Large intestine (tissue), 3 donors: ENCODE measurements around the gene RSKR. TPM values are rescaled to one million over a fixed set of nuclear protein-coding genes. Genes with fewer than 3 reads are reported as not detected.
"Not testable (repeated sequence)": the region's sequence is repeated elsewhere in the genome, so short reads cannot be mapped to it uniquely, and the experiment has no call there.

Experiments used
- DNase-seq, 2 donors: peaks; one replicate each; pipeline versions ENCODE4 v3.0.0 to v3.0.0-alpha.2; 2013
- H3K27ac ChIP-seq: one replicate; pipeline ENCODE4 v1.5.1; 2013; ENCODE audit warnings: low read length
- H3K27me3 ChIP-seq: 2 replicates; pipeline ENCODE4 v1.6.1; 2013; ENCODE audit warnings: low read length; ENCODE audit not compliant: control insufficient read depth, insufficient read depth
- H3K36me3 ChIP-seq: 2 replicates; pipeline ENCODE4 v1.6.1; 2013; ENCODE audit warnings: low read length; ENCODE audit not compliant: control insufficient read depth, insufficient read depth
- H3K4me1 ChIP-seq: one replicate; pipeline ENCODE4 v1.6.1; 2013; ENCODE audit warnings: low read length; ENCODE audit not compliant: control insufficient read depth, insufficient read depth
- H3K4me3 ChIP-seq: one replicate; pipeline ENCODE4 v1.5.1; 2013; ENCODE audit warnings: low read length
- H3K9me3 ChIP-seq: one replicate; pipeline ENCODE4 v1.6.1; 2013; ENCODE audit warnings: mild to moderate bottlenecking, low read depth, low read length, moderate library complexity; ENCODE audit not compliant: control insufficient read depth
- WGBS: methylation state at CpG from one replicate; pipeline ENCODE4 v1.1.5; 2013; ENCODE audit warnings: low lambda C conversion rate; ENCODE audit not compliant: insufficient coverage; 5-methylcytosine and 5-hydroxymethylcytosine counted together
- polyA plus RNA-seq: library from polyadenylated mRNA; unstranded; fragments of 120-200 nt; gene quantifications from one replicate; pipeline ENCODE4 v1.2.1, GENCODE V29; 2013

The RSKR gene
- polyA plus RNA-seq, 1 donor: 15.2 TPM

- Histone ChIP-seq H3K27me3 (no peaks in the 10 kb centered on the region), H3K27ac (no peak overlapping the region), H3K4me1 (peaks cover 3% of the 10 kb centered on the region), H3K36me3 (peaks cover 44% of the 10 kb centered on the region), H3K4me3 (no peak overlapping the region), H3K9me3 (no peaks in the 10 kb centered on the region)
- DNase-seq: no peak
- WGBS: no CpG with 5 or more reads among the region's 8 CpGs
Measured at GRCh38 chr17:28578246-28579195, 35.5 kb downstream of the RSKR start.

- Histone ChIP-seq H3K4me1 (peaks cover 12% of the 10 kb centered on the region), H3K36me3 (peaks cover 33% of the 10 kb centered on the region), H3K9me3 (no peaks in the 10 kb centered on the region), H3K27ac (no peak overlapping the region), H3K27me3 (no peaks in the 10 kb centered on the region), H3K4me3 (no peak overlapping the region)
- WGBS: no CpG with 5 or more reads among the region's 3 CpGs
- no peak for DNase-seq
Measured at GRCh38 chr17:28577466-28577824, 36.5 kb downstream of the RSKR start.

DNA sequence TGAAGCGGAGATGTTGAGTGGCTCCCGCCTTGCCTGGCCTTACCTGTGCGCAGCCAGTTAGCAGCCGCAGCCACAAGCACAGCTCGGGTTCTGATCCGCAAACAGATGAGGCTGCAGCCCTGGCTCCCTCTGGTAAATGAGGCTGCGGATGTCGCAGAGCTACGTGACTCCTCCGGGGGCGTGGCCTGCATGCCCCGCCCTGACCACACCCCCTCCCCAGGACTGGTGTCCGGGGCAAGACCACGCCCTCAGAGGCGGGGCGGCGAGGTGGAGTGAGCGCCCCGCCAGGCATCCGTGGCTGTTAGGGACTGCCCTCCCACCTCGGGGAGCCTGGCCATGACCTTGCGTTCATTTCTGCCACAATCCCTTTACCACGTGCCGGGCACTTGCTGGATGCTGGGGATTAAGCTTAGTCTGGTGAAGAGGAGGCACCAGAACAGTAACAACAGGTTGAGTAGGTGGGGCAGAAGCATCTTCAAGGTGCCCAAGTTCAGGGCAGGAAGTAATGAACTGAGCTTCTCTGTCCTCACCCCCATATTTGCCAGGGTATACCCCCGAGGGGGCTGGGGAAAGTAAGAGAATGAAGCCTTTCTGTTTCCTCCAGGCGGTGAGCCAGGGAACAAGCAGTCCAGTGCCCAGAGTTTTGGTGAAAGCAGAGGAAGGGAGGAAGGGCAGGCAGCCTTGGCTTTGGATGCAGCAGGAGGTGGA, 37.1 kb downstream of the RSKR start, which contains the start of gene ALDOC:
TSS of gene ALDOC (minus strand) at position 138 of the 708 bp plus-strand sequence. CDS start 1,363 bp downstream, outside the sequence.
- DNase-seq: peak; percentile 94 to 97

GRCh38 chr17:28576016-28576415, 38.0 kb downstream of the RSKR start:
- Histone ChIP-seq H3K36me3 (peaks cover 28% of the 10 kb centered on the region), H3K4me1 (peaks cover 19% of the 10 kb centered on the region)
- not testable (repeated sequence) for H3K27me3 ChIP-seq, DNase-seq, H3K4me3 ChIP-seq, H3K9me3 ChIP-seq, H3K27ac ChIP-seq
- WGBS: no CpG with 5 or more reads among the region's 3 CpGs

More for the DNA sequence above, 37.1 kb downstream of the RSKR start, which contains the start of gene ALDOC:
- H3K4me1 ChIP-seq: peaks cover 18% of the 10 kb centered on the region
- H3K4me3 ChIP-seq: peak within 1 kb of the TSS; percentile 33
- H3K36me3 ChIP-seq: peaks cover 28% of the 10 kb centered on the region
- H3K27me3 ChIP-seq: no peaks in the 10 kb centered on the region
- no peak within 1 kb of the TSS for H3K27ac ChIP-seq
- no CpG with 5 or more reads among the region's 26 CpGs for whole genome bisulfite sequencing
- no peaks in the 10 kb centered on the region for H3K9me3 ChIP-seq

GRCh38 chr17:28575126-28575795, 38.7 kb downstream of the RSKR start:
- H3K36me3 ChIP-seq: peaks cover 25% of the 10 kb centered on the region
- DNase-seq: no peak
- no peak overlapping the region for H3K27ac ChIP-seq
- no peak overlapping the region for H3K4me3 ChIP-seq
- WGBS: no CpG with 5 or more reads among the region's 14 CpGs
- H3K4me1 ChIP-seq: peaks cover 19% of the 10 kb centered on the region
- no peaks in the 10 kb centered on the region for H3K9me3 ChIP-seq
- H3K27me3 ChIP-seq: no peaks in the 10 kb centered on the region

DNA sequence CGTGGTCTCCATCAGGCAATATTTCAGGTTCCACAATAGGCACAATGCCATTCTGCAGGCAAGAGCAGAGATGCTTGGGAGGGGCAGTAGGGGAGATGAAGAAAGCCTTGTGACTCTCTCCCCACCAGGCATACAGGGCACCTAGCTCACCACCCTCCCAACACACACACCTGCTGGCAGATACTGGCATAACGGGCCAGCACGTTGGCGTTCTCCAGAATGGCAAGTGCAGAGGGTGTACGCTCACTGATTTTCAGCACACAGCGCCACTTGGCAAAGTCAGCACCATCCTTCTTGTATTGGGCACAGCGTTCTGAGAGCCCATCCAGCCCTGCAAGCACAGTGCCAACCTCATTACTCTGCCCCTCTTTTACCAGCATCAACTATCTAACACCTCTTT, 39.5 kb downstream of the RSKR start:
- Histone ChIP-seq H3K4me3 (no peak overlapping the region), H3K27ac (no peak overlapping the region), H3K36me3 (peaks cover 19% of the 10 kb centered on the region), H3K9me3 (no peaks in the 10 kb centered on the region), H3K4me1 (peaks cover 23% of the 10 kb centered on the region), H3K27me3 (no peaks in the 10 kb centered on the region)
- no peak for DNase-seq
- no CpG with 5 or more reads among the region's 7 CpGs for WGBS

DNA sequence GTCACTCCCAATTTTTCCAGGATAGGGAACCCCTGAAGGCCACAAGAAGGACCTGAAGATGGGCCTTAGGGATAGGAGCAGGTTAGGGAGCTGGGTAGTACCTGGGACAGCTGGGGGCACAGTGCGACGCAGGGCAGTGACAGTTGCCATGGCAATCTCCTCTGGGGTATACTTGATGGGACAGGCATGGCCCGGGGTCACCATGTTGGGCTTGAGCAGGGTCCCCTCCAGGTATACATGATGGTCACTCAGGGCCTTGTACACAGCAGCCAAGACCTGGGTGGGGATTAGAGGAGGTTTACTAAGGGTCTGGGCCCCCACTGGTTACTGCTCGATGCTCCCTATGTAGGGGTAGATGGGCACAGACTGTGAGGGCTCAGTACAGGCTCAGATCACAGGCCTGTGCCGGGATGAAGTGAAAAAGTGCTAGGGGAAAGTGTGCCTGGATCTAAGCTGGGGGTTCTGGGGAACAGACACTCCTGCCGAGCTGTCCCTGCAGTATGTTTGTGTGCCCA, 40.0 kb downstream of the RSKR start:
- no peaks in the 10 kb centered on the region for H3K27me3 ChIP-seq
- no peak overlapping the region for H3K4me3 ChIP-seq
- WGBS: no CpG with 5 or more reads among the region's 6 CpGs
- peaks cover 23% of the 10 kb centered on the region for H3K4me1 ChIP-seq
- no peaks in the 10 kb centered on the region for H3K9me3 ChIP-seq
- peaks cover 14% of the 10 kb centered on the region for H3K36me3 ChIP-seq
- no peak overlapping the region for H3K27ac ChIP-seq
- no peak for DNase-seq

DNA sequence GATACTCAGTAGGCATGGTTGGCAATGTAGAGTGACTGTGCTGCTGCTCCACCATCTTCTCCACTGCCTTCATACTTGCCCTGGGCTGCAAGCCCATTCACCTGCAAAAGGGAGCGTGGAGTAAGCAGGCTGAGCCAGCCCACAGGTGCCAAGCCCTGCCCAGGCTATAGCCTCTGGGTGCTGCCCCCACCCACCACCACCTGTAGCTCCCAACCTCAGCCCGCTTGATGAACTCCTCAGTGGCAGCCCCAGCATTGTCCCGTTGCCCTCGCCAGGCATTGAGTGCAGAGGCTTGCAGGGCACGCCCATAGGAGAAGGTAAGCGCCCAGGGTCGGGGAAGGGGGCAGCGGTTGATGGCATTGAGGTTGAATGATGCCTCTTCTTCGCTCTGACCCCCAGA, 40.5 kb downstream of the RSKR start:
- WGBS: no CpG with 5 or more reads among the region's 9 CpGs
- Histone ChIP-seq H3K4me1 (peaks cover 23% of the 10 kb centered on the region), H3K36me3 (peaks cover 9% of the 10 kb centered on the region), H3K27ac (no peak overlapping the region), H3K9me3 (no peaks in the 10 kb centered on the region), H3K27me3 (no peaks in the 10 kb centered on the region), H3K4me3 (no peak overlapping the region)
- DNase-seq: no peak

DNA sequence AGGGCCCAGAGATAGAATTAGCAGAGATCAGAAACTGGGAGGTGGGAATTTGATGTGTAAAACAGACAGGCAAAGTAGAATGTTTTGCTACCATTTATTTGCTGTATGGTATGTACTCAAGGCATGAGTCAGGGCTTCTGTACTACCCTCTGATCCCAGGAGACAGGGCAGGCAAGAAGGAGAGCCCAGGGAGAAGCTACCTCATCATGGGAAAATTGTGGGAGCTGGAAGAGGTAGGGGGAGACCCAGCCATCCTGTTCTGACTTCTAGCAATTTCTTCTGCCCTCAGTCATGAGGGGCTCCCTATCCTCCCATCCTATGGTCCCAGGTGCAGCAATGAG, 41.0 kb downstream of the RSKR start:
- peaks cover 4% of the 10 kb centered on the region for H3K36me3 ChIP-seq
- no peak for DNase-seq
- H3K4me1 ChIP-seq: peaks cover 23% of the 10 kb centered on the region
- no peak overlapping the region for H3K27ac ChIP-seq
- H3K27me3 ChIP-seq: no peaks in the 10 kb centered on the region
- no peaks in the 10 kb centered on the region for H3K9me3 ChIP-seq
- no peak overlapping the region for H3K4me3 ChIP-seq
